NCI-H146 treated with DMSO at 0.1 percent for 48 hours (cell line): ENCODE measurements around the gene ARHGAP25.
"Not testable (repeated sequence)": the region's sequence is repeated elsewhere in the genome, so short reads cannot be mapped to it uniquely, and the experiment has no call there.

ENCODE experiments used
- DNase-seq: peaks from one replicate; lab custom pipeline; 2025; ENCODE audit not compliant: unreplicated experiment; lab: John Stamatoyannopoulos, UW

Gene ARHGAP25

GRCh38 chr2:68790600-68790999 lies 56.0 kb downstream of the ARHGAP25 start:
- DNase-seq, result no peak

- no peak for DNase-seq
Observed at GRCh38 chr2:68791914-68792313, 57.3 kb downstream of the ARHGAP25 start.

- DNase-seq, result no peak
Observed at GRCh38 chr2:68792751-68793150, 58.1 kb downstream of the ARHGAP25 start.

- peak; percentile 2 for DNase-seq
Observed at GRCh38 chr2:68796295-68796905, 61.8 kb downstream of the ARHGAP25 start.

- no peak for DNase-seq
Observed at GRCh38 chr2:68798569-68798968, 64.0 kb downstream of the ARHGAP25 start.

- peak; percentile 69 for DNase-seq
Observed at GRCh38 chr2:68799140-68800026, 64.8 kb downstream of the ARHGAP25 start.

- no peak for DNase-seq
Observed at GRCh38 chr2:68800027-68800401, 65.4 kb downstream of the ARHGAP25 start.

GRCh38 chr2:68800517-68800916 lies 65.9 kb downstream of the ARHGAP25 start:
- no peak for DNase-seq

GRCh38 chr2:68802161-68802560 lies 67.5 kb downstream of the ARHGAP25 start:
- DNase-seq, result not testable (repeated sequence)

GRCh38 chr2:68805025-68805424 lies 70.4 kb downstream of the ARHGAP25 start:
- DNase-seq, result no peak

GRCh38 chr2:68806511-68807109 lies 72.0 kb downstream of the ARHGAP25 start:
- DNase-seq, result no peak

- DNase-seq, result no peak
Observed at GRCh38 chr2:68807821-68808266, 73.2 kb downstream of the ARHGAP25 start.

- DNase-seq, result no peak
Observed at GRCh38 chr2:68809324-68810240, 75.0 kb downstream of the ARHGAP25 start.

GRCh38 chr2:68811364-68811763 lies 76.8 kb downstream of the ARHGAP25 start:
- DNase-seq, result no peak

- no peak for DNase-seq
Observed at GRCh38 chr2:68812251-68812650, 77.6 kb downstream of the ARHGAP25 start.

- DNase-seq, result no peak
Observed at GRCh38 chr2:68813596-68813995, 79.0 kb downstream of the ARHGAP25 start.

GRCh38 chr2:68817306-68817705 lies 82.7 kb downstream of the ARHGAP25 start:
- DNase-seq, result no peak

- DNase-seq, result no peak
Observed at GRCh38 chr2:68819556-68819955, 84.9 kb downstream of the ARHGAP25 start.

GRCh38 chr2:68822207-68822872 lies 87.7 kb downstream of the ARHGAP25 start:
- DNase-seq, result no peak

- DNase-seq, result no peak
Observed at GRCh38 chr2:68824831-68825230, 90.2 kb downstream of the ARHGAP25 start.
